PFSK-1 (cell line): ENCODE results near the gene CHIC2.

Source experiments
- FOXP2 ChIP-seq: optimal IDR thresholded peaks from 2 replicates; pipeline ENCODE3; 2011; ENCODE audit warnings: borderline replicate concordance, control low read depth, inconsistent platforms; ENCODE audit not compliant: insufficient read depth; ENCODE audit errors: extremely low read length, extremely low read depth
- POLR2AphosphoS5 ChIP-seq: IDR thresholded peaks from 2 replicates; pipeline ENCODE4 v1.6.1; 2012; ENCODE audit warnings: low read depth, mild to moderate bottlenecking, control low read depth, low read length, moderate library complexity
- SIN3A ChIP-seq: IDR thresholded peaks from 2 replicates; pipeline ENCODE4 v1.6.1; 2012; ENCODE audit warnings: mild to moderate bottlenecking, low read length, moderate library complexity, borderline replicate concordance; ENCODE audit not compliant: insufficient read depth
- TAF1 ChIP-seq: IDR thresholded peaks from 2 replicates; pipeline ENCODE4 v1.6.1; 2012; ENCODE audit warnings: low read length, control low read depth, borderline replicate concordance; ENCODE audit not compliant: insufficient read depth
- TF ChIP-seq, protein P1 (sequence below), 2 experiments: IDR thresholded peaks; 2 replicates each; pipeline versions ENCODE4 v1.6.1 to v1.8.0; 2011 to 2012; ENCODE audit warnings: low read depth in 2 of 2, low read length in 2 of 2, control low read depth in 1 of 2, inconsistent platforms in 1 of 2, mild to moderate bottlenecking in 1 of 2, moderate library complexity in 1 of 2; ENCODE audit not compliant: insufficient read depth in 1 of 2

Gene CHIC2

DNA sequence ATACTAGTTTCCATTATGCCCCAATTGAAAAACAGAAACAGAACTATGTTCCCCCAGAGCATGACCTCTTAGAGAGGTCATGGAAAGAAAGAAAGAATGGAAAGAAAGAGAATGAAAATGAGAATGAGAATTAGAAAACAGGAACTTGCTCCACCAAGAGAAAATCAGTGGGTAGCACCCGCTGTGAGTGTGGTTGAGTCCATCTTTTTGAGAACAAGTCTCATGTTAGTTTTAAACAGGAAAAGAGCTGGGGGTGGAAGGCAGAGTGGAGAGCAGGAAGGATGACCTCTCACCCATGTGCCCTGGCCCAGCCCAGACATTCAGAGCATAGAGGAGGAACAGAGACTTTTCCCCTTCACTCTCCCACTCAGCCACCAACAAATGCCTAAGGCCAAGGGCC is 40.5 kb upstream of the CHIC2 start:
- TF ChIP-seq TAF1: no peak
- TF ChIP-seq POLR2AphosphoS5: no peak
- TF ChIP-seq FOXP2: no peak
- TF ChIP-seq, protein P1, sequence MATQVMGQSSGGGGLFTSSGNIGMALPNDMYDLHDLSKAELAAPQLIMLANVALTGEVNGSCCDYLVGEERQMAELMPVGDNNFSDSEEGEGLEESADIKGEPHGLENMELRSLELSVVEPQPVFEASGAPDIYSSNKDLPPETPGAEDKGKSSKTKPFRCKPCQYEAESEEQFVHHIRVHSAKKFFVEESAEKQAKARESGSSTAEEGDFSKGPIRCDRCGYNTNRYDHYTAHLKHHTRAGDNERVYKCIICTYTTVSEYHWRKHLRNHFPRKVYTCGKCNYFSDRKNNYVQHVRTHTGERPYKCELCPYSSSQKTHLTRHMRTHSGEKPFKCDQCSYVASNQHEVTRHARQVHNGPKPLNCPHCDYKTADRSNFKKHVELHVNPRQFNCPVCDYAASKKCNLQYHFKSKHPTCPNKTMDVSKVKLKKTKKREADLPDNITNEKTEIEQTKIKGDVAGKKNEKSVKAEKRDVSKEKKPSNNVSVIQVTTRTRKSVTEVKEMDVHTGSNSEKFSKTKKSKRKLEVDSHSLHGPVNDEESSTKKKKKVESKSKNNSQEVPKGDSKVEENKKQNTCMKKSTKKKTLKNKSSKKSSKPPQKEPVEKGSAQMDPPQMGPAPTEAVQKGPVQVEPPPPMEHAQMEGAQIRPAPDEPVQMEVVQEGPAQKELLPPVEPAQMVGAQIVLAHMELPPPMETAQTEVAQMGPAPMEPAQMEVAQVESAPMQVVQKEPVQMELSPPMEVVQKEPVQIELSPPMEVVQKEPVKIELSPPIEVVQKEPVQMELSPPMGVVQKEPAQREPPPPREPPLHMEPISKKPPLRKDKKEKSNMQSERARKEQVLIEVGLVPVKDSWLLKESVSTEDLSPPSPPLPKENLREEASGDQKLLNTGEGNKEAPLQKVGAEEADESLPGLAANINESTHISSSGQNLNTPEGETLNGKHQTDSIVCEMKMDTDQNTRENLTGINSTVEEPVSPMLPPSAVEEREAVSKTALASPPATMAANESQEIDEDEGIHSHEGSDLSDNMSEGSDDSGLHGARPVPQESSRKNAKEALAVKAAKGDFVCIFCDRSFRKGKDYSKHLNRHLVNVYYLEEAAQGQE (IDR thresholded peaks at IDR 0.05; ENCODE audit: insufficient read depth in 1 of 2, low read depth in 2 of 2, low read length in 2 of 2): no peak
- no peak for TF ChIP-seq SIN3A

DNA sequence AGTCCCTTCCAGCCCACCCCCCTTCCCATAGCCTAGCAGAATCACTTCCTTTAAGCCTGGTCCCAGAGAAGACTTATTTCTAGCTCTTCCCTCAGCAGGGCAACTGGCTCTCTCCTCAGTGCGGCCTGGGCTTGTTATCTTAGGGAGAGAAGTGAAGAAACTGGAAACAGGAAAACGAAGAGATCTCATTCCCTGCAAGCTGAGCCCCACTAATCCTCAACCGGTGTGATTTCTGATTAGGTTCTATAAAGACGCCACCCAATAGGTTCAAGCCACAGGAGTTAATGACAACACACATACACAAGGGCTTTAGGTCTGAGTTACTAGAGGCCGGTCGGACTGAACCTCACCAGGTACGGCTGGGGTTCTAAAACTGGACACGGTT is 38.8 kb upstream of the CHIC2 start:
- TF ChIP-seq POLR2AphosphoS5 (no peak), SIN3A (no peak), FOXP2 (no peak), TAF1 (no peak)
- TF ChIP-seq, protein P1 (IDR thresholded peaks at IDR 0.05; ENCODE audit: insufficient read depth in 1 of 2, low read depth in 2 of 2, low read length in 2 of 2): no peak

- TF ChIP-seq TAF1 (no peak), SIN3A (no peak), FOXP2 (no peak)
- TF ChIP-seq, protein P1 (IDR thresholded peaks at IDR 0.05; ENCODE audit: insufficient read depth in 1 of 2, low read depth in 2 of 2, low read length in 2 of 2): no peak
Observed at GRCh38 chr4:54102531-54103106, 38.2 kb upstream of the CHIC2 start.

DNA sequence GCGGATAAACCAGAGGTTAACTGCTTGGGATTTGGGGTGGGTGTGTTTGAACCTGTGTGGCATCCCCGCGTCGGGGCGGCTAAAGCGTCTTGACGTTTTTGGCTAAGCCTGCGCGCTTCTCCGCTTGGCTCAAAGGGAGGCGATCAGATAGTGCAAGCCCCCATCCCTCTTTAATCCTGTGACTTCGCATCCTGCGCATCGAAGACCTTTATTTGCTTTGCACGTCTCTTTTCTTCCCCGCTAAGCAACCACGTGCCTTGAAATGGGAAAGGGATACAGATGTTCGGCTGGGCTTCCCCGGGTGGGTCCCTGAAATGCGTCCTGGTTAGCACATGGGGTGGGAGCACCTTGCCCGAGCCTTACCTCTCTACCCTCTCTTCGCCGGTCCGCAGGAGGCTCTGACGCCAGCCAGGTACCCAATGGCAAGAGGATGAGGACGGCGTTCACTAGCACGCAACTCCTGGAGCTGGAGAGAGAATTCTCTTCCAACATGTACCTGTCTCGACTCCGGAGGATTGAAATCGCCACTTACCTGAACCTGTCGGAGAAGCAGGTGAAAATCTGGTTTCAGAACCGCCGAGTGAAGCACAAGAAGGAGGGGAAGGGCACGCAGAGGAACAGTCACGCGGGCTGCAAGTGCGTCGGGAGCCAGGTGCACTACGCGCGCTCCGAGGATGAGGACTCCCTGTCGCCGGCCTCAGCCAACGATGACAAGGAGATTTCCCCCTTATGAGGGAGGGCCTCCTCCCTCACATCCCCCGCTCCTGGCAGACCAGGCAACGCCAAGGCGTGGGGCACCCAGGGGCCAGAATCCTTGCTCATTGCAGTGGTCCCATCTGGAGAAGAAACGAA is 37.0 kb upstream of the CHIC2 start:
- no peak for TF ChIP-seq POLR2AphosphoS5
- no peak for TF ChIP-seq SIN3A

- no peak for TF ChIP-seq SIN3A
- TF ChIP-seq TAF1: no peak
- no peak for TF ChIP-seq FOXP2
- TF ChIP-seq POLR2AphosphoS5: no peak
- TF ChIP-seq, protein P1 (IDR thresholded peaks at IDR 0.05; ENCODE audit: insufficient read depth in 1 of 2, low read depth in 2 of 2, low read length in 2 of 2): no peak
Observed at GRCh38 chr4:54100595-54101189, 36.3 kb upstream of the CHIC2 start.
